IMR-90 (cell line): ENCODE measurements around the gene CETP. TPM values are rescaled to one million over a fixed set of nuclear protein-coding genes. Genes with fewer than 3 reads are reported as not detected.

Source experiments
- ATAC-seq: fragments of 200-7000 bp; cut with Tn5 transposase; 2 replicates; pipeline ENCODE4 v1.9.1; 2020; ENCODE audit warnings: low read depth, mild to moderate bottlenecking, moderate library complexity
- BruUV-seq: library from RNA; stranded (reverse); fragments of 400-500 nt; replicated peaks from 2 replicates; lab custom pipeline; 2021; lab: Mats Ljungman, UMichigan
- CTCF ChIA-PET: fragments of 300-600 bp; formaldehyde crosslinking; extraction: SDS; loops from one replicate; lab custom pipeline; 2021; ENCODE audit warnings: antibody characterized with exemption; lab: Yijun Ruan, JAX
- POLR2A ChIA-PET: fragments of 300-600 bp; sonication (Branson Sonifier 250); formaldehyde crosslinking; loops from one replicate; lab custom pipeline; 2022; ENCODE audit warnings: antibody characterized with exemption; ENCODE audit not compliant: unreplicated experiment; lab: Charles Lee
- DNase-seq: peaks from one replicate; pipeline ENCODE4 v3.0.0; 2013
- H2AFZ ChIP-seq: replicated peaks from 2 replicates; pipeline ENCODE3; 2013; ENCODE audit warnings: low read length, mild to moderate bottlenecking; ENCODE audit not compliant: poor library complexity
- H2AK5ac ChIP-seq: 2 replicates; pipeline ENCODE4 v1.6.1; 2013; ENCODE audit warnings: low read depth, low read length, inconsistent platforms
- H2AK9ac ChIP-seq: replicated peaks from 2 replicates; pipeline ENCODE3; 2013; ENCODE audit warnings: mild to moderate bottlenecking, low read depth, low read length, moderate library complexity; ENCODE audit not compliant: poor library complexity
- H2BK120ac ChIP-seq: 2 replicates; pipeline ENCODE4 v1.6.1; 2013; ENCODE audit warnings: low read depth, low read length, inconsistent platforms
- H2BK15ac ChIP-seq: 3 replicates; pipeline ENCODE4 v1.6.1; 2013; ENCODE audit warnings: low read depth, low read length, inconsistent platforms
- H2BK20ac ChIP-seq: 2 replicates; pipeline ENCODE4 v1.6.1; 2013; ENCODE audit warnings: low read depth, mild to moderate bottlenecking, inconsistent platforms, low read length, moderate library complexity
- H2BK5ac ChIP-seq: 2 replicates; pipeline ENCODE4 v1.6.1; 2013; ENCODE audit warnings: mild to moderate bottlenecking, low read depth, low read length, inconsistent platforms; ENCODE audit not compliant: poor library complexity, severe bottlenecking
- H3K14ac ChIP-seq: replicated peaks from 2 replicates; pipeline ENCODE4 v1.6.1; 2013; ENCODE audit warnings: low read depth, low read length, inconsistent platforms
- H3K18ac ChIP-seq: 2 replicates; pipeline ENCODE4 v1.6.1; 2013; ENCODE audit warnings: low read depth, low read length, control low read depth
- H3K23ac ChIP-seq: 2 replicates; pipeline ENCODE4 v1.6.1; 2013; ENCODE audit warnings: low read depth, low read length, inconsistent platforms
- H3K27ac ChIP-seq: 2 replicates; pipeline ENCODE4 v1.5.1; 2013; ENCODE audit warnings: mild to moderate bottlenecking, control low read depth, low read length; ENCODE audit not compliant: insufficient read depth
- H3K27me3 ChIP-seq: 2 replicates; pipeline ENCODE4 v1.6.1; 2013; ENCODE audit warnings: low read length; ENCODE audit not compliant: control insufficient read depth, insufficient read depth
- H3K36me3 ChIP-seq: 2 replicates; pipeline ENCODE4 v1.6.1; 2013; ENCODE audit warnings: low read length, mixed read lengths; ENCODE audit not compliant: control insufficient read depth, insufficient read depth
- H3K4ac ChIP-seq: 2 replicates; pipeline ENCODE4 v1.6.1; 2013; ENCODE audit warnings: low read depth, low read length, inconsistent platforms
- H3K4me1 ChIP-seq: 2 replicates; pipeline ENCODE4 v1.6.1; 2013; ENCODE audit warnings: low read length, mixed read lengths; ENCODE audit not compliant: control insufficient read depth, insufficient read depth
- H3K4me2 ChIP-seq: 2 replicates; pipeline ENCODE4 v1.6.1; 2013; ENCODE audit warnings: low read depth, mild to moderate bottlenecking, control low read depth, low read length, moderate library complexity
- H3K4me3 ChIP-seq: 2 replicates; pipeline ENCODE4 v1.5.1; 2013; ENCODE audit warnings: low read depth, mild to moderate bottlenecking, control low read depth, low read length, moderate library complexity; ENCODE audit not compliant: insufficient read depth
- H3K56ac ChIP-seq: 2 replicates; pipeline ENCODE4 v1.6.1; 2013; ENCODE audit warnings: low read length, inconsistent platforms; ENCODE audit not compliant: insufficient read depth; ENCODE audit errors: extremely low read depth
- H3K79me1 ChIP-seq, 2 experiments: 2 replicates each; pipeline ENCODE4 v1.6.1; 2013; ENCODE audit warnings: low read length in 2 of 2, inconsistent platforms in 1 of 2, low read depth in 1 of 2
- H3K9ac ChIP-seq: 2 replicates; pipeline ENCODE4 v1.6.1; 2013; ENCODE audit warnings: low read depth, low read length, control low read depth
- H3K9me1 ChIP-seq: 2 replicates; pipeline ENCODE4 v1.6.1; 2013; ENCODE audit warnings: low read length, inconsistent platforms; ENCODE audit not compliant: insufficient read depth
- H3K9me3 ChIP-seq: 2 replicates; pipeline ENCODE4 v1.6.1; 2013; ENCODE audit warnings: low read length; ENCODE audit not compliant: control insufficient read depth, insufficient read depth
- H4K20me1 ChIP-seq: 2 replicates; pipeline ENCODE4 v1.6.1; 2013; ENCODE audit warnings: low read length, inconsistent platforms; ENCODE audit not compliant: insufficient read depth
- H4K5ac ChIP-seq: 2 replicates; pipeline ENCODE4 v1.6.1; 2013; ENCODE audit warnings: mild to moderate bottlenecking, low read depth, low read length, control low read depth
- H4K8ac ChIP-seq, 2 experiments: 2 replicates each; pipeline ENCODE4 v1.6.1; 2013; ENCODE audit warnings: low read depth in 2 of 2, low read length in 2 of 2, control low read depth in 1 of 2, inconsistent platforms in 1 of 2
- H4K91ac ChIP-seq: 2 replicates; pipeline ENCODE4 v1.6.1; 2013; ENCODE audit warnings: low read depth, low read length, inconsistent platforms; ENCODE audit not compliant: insufficient read depth
- FOS ChIP-seq: fragments of 150-350 bp; IDR thresholded peaks from 2 replicates; pipeline ENCODE4 v1.6.1; 2016; ENCODE audit warnings: low read depth, low read length
- RAD21 ChIP-seq: IDR thresholded peaks from 2 replicates; pipeline ENCODE4 v1.6.1; 2012; ENCODE audit warnings: low read length, improper control_type of control experiment
- WGBS, 2 experiments: methylation state at CpG; one replicate each; pipeline versions ENCODE4 v1.1.5 to v1.1.7; 2013; ENCODE audit warnings: missing lambda C conversion rate in 2 of 2; ENCODE audit not compliant: insufficient read length in 1 of 2; ENCODE audit errors: extremely low coverage in 2 of 2; 5-methylcytosine and 5-hydroxymethylcytosine counted together
- dilution Hi-C: fragments of 300-500 bp; cut with HindIII; formaldehyde crosslinking; loops from one replicate; pipeline ENCODE4 v1.14.3; 2018; ENCODE audit warnings: low sequenced_read_pairs; ENCODE audit not compliant: unreplicated experiment
- in situ Hi-C: fragments of 300-500 bp; cut with MboI; formaldehyde crosslinking; loops from 3 replicates; pipeline ENCODE4 v1.14.3; 2019; ENCODE audit warnings: low sequenced_read_pairs, inconsistent platforms, mixed read lengths
- intact Hi-C: fragments of 100-400 bp; cut with micrococcal nuclease; formaldehyde crosslinking; loops from 2 replicates; pipeline ENCODE4 v1.10.0; 2022
- polyA plus RNA-seq, 3 experiments: library from polyadenylated mRNA; depleted of rRNA; stranded (reverse); fragments of >200 nt; gene quantifications; 2 replicates each; pipeline ENCODE4 v1.2.3, GENCODE V29; 2012; ENCODE audit warnings: low replicate concordance in 1 of 3
- total RNA-seq: library from RNA; depleted of rRNA; stranded (reverse); fragments of >200 nt; gene quantifications from 2 replicates; pipeline ENCODE4 v1.2.3, GENCODE V29; 2012
- TF ChIP-seq, protein P1 (sequence below): conservative IDR thresholded peaks from 2 replicates; pipeline ENCODE4 v1.5.1; 2012; ENCODE audit warnings: mild to moderate bottlenecking, low read depth, low read length, improper control_type of control experiment

Gene CETP
- total and polyA plus RNA-seq, 2 of the 4 experiments (the other 2 are of a cell fraction) = not detected

DNA sequence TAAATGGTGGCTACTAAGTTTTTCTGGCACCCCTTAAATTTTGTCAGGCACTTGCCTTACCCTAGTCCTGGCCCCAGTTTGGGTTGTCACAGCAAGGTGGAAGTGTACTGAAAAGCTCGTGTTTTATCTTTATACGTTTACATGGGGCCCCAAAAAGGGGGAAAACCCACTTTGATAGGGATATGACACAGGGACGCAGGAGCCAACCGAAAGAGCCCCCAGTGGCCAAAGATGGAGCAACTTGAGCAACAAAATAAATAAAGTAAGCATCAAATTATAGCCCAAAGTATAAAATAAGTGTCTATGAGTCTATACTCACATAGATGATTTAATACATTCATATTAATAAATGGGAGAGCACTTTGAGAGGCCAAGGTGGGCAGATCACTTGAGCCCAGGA lies 5.0 kb upstream of the CETP start:
- Histone ChIP-seq H2AK9ac (no peak overlapping the region), H3K4ac (no peak overlapping the region), H3K23ac (no peak overlapping the region), H2BK15ac (no peak overlapping the region), H3K4me3 (no peak overlapping the region), H3K9me1 (no peaks in the 10 kb centered on the region), H3K18ac (no peak overlapping the region), H4K91ac (no peak overlapping the region), H3K4me1 (peaks cover 9% of the 10 kb centered on the region), H3K56ac (no peak overlapping the region), H2AFZ (no peak overlapping the region), H3K27me3 (no peaks in the 10 kb centered on the region), H3K36me3 (no peaks in the 10 kb centered on the region), H2BK120ac (no peak overlapping the region), H2BK5ac (no peak overlapping the region), H3K79me1 (no peaks in the 10 kb centered on the region), H3K27ac (no peak overlapping the region), H2AK5ac (no peak overlapping the region), H4K5ac (no peak overlapping the region), H3K4me2 (no peak overlapping the region), H4K8ac (no peak overlapping the region), H4K20me1 (no peaks in the 10 kb centered on the region), H3K9ac (no peak overlapping the region), H3K14ac (no peak overlapping the region), H2BK20ac (no peak overlapping the region), H3K9me3 (no peaks in the 10 kb centered on the region)
- TF ChIP-seq FOS (no peak), RAD21 (no peak)
- TF ChIP-seq, protein P1, sequence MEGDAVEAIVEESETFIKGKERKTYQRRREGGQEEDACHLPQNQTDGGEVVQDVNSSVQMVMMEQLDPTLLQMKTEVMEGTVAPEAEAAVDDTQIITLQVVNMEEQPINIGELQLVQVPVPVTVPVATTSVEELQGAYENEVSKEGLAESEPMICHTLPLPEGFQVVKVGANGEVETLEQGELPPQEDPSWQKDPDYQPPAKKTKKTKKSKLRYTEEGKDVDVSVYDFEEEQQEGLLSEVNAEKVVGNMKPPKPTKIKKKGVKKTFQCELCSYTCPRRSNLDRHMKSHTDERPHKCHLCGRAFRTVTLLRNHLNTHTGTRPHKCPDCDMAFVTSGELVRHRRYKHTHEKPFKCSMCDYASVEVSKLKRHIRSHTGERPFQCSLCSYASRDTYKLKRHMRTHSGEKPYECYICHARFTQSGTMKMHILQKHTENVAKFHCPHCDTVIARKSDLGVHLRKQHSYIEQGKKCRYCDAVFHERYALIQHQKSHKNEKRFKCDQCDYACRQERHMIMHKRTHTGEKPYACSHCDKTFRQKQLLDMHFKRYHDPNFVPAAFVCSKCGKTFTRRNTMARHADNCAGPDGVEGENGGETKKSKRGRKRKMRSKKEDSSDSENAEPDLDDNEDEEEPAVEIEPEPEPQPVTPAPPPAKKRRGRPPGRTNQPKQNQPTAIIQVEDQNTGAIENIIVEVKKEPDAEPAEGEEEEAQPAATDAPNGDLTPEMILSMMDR = peak; percentile 19; the same call in 1 of the 2 replicates
- ChIA-PET CTCF (no interaction called here), POLR2A (no interaction called here)
- in situ Hi-C loops (no loop called here), intact Hi-C loops (no loop called here), dilution Hi-C loops (no loop called here)
- no peak for ATAC-seq
- no TSS peak for BruUV-seq
- WGBS, 2 experiments = no CpG with 5 or more reads among the region's 4 CpGs
- DNase-seq = no peak
